HCT116 (cell line): ENCODE data around the gene NCAPD3. TPM values are rescaled to one million over a fixed set of nuclear protein-coding genes. Genes with fewer than 3 reads are reported as not detected.
A peak's percentile ranks its signal among the peaks of the same experiment; 100 is the strongest.

Experiments
- ATAC-seq: fragments of 200-7000 bp; cut with Tn5 transposase; 2 replicates; pipeline ENCODE4 v1.9.1; 2020; ENCODE audit warnings: mild to moderate bottlenecking, moderate library complexity
- BruUV-seq: library from RNA; stranded (reverse); fragments of 400-500 nt; replicated peaks from 2 replicates; lab custom pipeline; 2021; lab: Mats Ljungman, UMichigan
- CTCF ChIA-PET: fragments of 300-600 bp; sonication (Branson Sonifier 250); formaldehyde crosslinking; loops from one replicate; lab custom pipeline; 2021; ENCODE audit warnings: antibody characterized with exemption; lab: Charles Lee
- POLR2A ChIA-PET: fragments of 300-600, 350-600 bp; sonication (Branson Sonifier 250); formaldehyde crosslinking; loops from one replicate; lab custom pipeline; 2021; ENCODE audit warnings: antibody characterized with exemption; lab: Charles Lee
- RAD21 ChIA-PET, 2 experiments: fragments of 300-600 bp; sonication (Branson Sonifier 250); formaldehyde crosslinking; loops; one replicate each; lab custom pipeline; 2023; ENCODE audit warnings: low total read pairs in 2 of 2; ENCODE audit not compliant: uncharacterized antibody in 2 of 2, unreplicated experiment in 2 of 2, low non-redundant PET in 1 of 2; lab: Charles Lee
- DNase-seq: peaks from one replicate; pipeline ENCODE4 v3.0.0-alpha.2; 2010; ENCODE audit warnings: low read depth, low spot score
- H2AFZ ChIP-seq: fragments of 200-600 bp; shearing (Covaris generic), sonication (generic); 2 replicates; pipeline ENCODE4 v1.6.1; 2017; ENCODE audit warnings: low read depth, mixed run types, mixed read lengths, antibody characterized with exemption, low read length; ENCODE audit not compliant: poor library complexity, severe bottlenecking
- H3K27ac ChIP-seq: 2 replicates; pipeline ENCODE4 v1.5.1; 2012; ENCODE audit warnings: low read depth, low read length
- H3K27me3 ChIP-seq: fragments of 200-600 bp; sonication (generic); 2 replicates; pipeline ENCODE4 v1.6.1; 2016; ENCODE audit warnings: mixed run types, low read length, mixed read lengths; ENCODE audit not compliant: insufficient read depth
- H3K36me3 ChIP-seq, 2 experiments: fragments of 200-500 bp in 1 of 2; fragments of 200-600 bp in 1 of 2; sonication (Bioruptor generic) in 1 of 2; sonication (generic) in 1 of 2; 2 replicates each; pipeline versions ENCODE4 v1.5.1 to v1.6.1; 2014 to 2016; ENCODE audit warnings: low read length in 2 of 2, inconsistent platforms in 1 of 2, mixed read lengths in 1 of 2, mixed run types in 1 of 2; ENCODE audit not compliant: insufficient read depth in 2 of 2, control insufficient read depth in 1 of 2
- H3K4me1 ChIP-seq, 2 experiments: fragments of 200-600 bp in 1 of 2; sonication (generic) in 1 of 2; 2 replicates each; pipeline versions ENCODE4 v1.5.1 to v1.6.1; 2012 to 2017; ENCODE audit warnings: low read length in 2 of 2, inconsistent platforms in 1 of 2, mild to moderate bottlenecking in 1 of 2, mixed read lengths in 1 of 2, mixed run types in 1 of 2, moderate library complexity in 1 of 2; ENCODE audit not compliant: insufficient read depth in 2 of 2, control insufficient read depth in 1 of 2
- H3K4me2 ChIP-seq: fragments of 200-600 bp; sonication (generic); 2 replicates; pipeline ENCODE4 v1.6.1; 2017; ENCODE audit warnings: mixed run types, low read length, mixed read lengths
- H3K4me3 ChIP-seq, 2 experiments: fragments of 200-600 bp in 1 of 2; sonication (generic) in 1 of 2; replicated peaks in 1 of 2; 2 replicates each; pipeline ENCODE4 v1.5.1; 2011 to 2016; ENCODE audit warnings: low read length in 2 of 2, control low read depth in 1 of 2, low read depth in 1 of 2, mild to moderate bottlenecking in 1 of 2, mixed read lengths in 1 of 2, mixed run types in 1 of 2
- H3K79me2 ChIP-seq: fragments of 200-600 bp; sonication (generic); 2 replicates; pipeline ENCODE4 v1.6.1; 2017; ENCODE audit warnings: mild to moderate bottlenecking, mixed run types, low read length, moderate library complexity, mixed read lengths; ENCODE audit not compliant: insufficient read depth
- H3K9ac ChIP-seq: fragments of 200-600 bp; sonication (generic); 2 replicates; pipeline ENCODE4 v1.6.1; 2016; ENCODE audit warnings: low read length, mixed read lengths
- H3K9me2 ChIP-seq: fragments of 200-600 bp; sonication (generic), shearing (Covaris generic); 2 replicates; pipeline ENCODE4 v1.6.1; 2017; ENCODE audit warnings: mixed run types, mild to moderate bottlenecking, moderate library complexity; ENCODE audit not compliant: insufficient read depth
- H3K9me3 ChIP-seq, 2 experiments: fragments of 200-500 bp in 1 of 2; fragments of 200-600 bp in 1 of 2; sonication (Bioruptor generic) in 1 of 2; sonication (generic) in 1 of 2; 2 replicates each; pipeline ENCODE4 v1.6.1; 2014 to 2017; ENCODE audit warnings: low read length in 2 of 2, mixed read lengths in 2 of 2, inconsistent platforms in 1 of 2, low read depth in 1 of 2, mild to moderate bottlenecking in 1 of 2, mixed run types in 1 of 2, moderate library complexity in 1 of 2; ENCODE audit not compliant: control insufficient read depth in 1 of 2, insufficient read depth in 1 of 2
- H4K20me1 ChIP-seq: fragments of 200-600 bp; sonication (generic), shearing (Covaris generic); 2 replicates; pipeline ENCODE4 v1.6.1; 2017; ENCODE audit warnings: mixed run types, mild to moderate bottlenecking, moderate library complexity; ENCODE audit not compliant: insufficient read depth
- CEBPB ChIP-seq: IDR thresholded peaks from 2 replicates; pipeline ENCODE4 v1.6.1; 2012; ENCODE audit warnings: low read depth
- EZH2 ChIP-seq: fragments of 200-600 bp; sonication (generic); IDR thresholded peaks from 2 replicates; pipeline ENCODE4 v1.6.1; 2017; ENCODE audit warnings: antibody characterized with exemption, mixed run types
- EZH2phosphoT487 ChIP-seq: fragments of 200-600 bp; IDR thresholded peaks from 2 replicates; pipeline ENCODE4 v1.6.1; 2018; ENCODE audit warnings: antibody characterized with exemption, borderline replicate concordance
- FOSL1 ChIP-seq: IDR thresholded peaks from 2 replicates; pipeline ENCODE4 v1.6.1; 2012; ENCODE audit warnings: low read depth
- JUND ChIP-seq: IDR thresholded peaks from 2 replicates; pipeline ENCODE4 v1.6.1; 2012
- MAX ChIP-seq: IDR thresholded peaks from 2 replicates; pipeline ENCODE4 v1.6.1; 2012
- POLR2A ChIP-seq: IDR thresholded peaks from 2 replicates; pipeline ENCODE4 v1.7.0; 2011; ENCODE audit warnings: borderline replicate concordance; ENCODE audit not compliant: insufficient read depth, insufficient read length; ENCODE audit errors: extremely low read depth
- POLR2AphosphoS5 ChIP-seq: IDR thresholded peaks from 2 replicates; pipeline ENCODE4 v1.6.1; 2011; ENCODE audit warnings: mild to moderate bottlenecking, low read depth, low read length, moderate library complexity
- SIN3A ChIP-seq: IDR thresholded peaks from 2 replicates; pipeline ENCODE4 v1.6.1; 2012; ENCODE audit warnings: low read depth
- SRF ChIP-seq: IDR thresholded peaks from 2 replicates; pipeline ENCODE4 v1.6.1; 2012; ENCODE audit warnings: low read depth
- YY1 ChIP-seq: IDR thresholded peaks from 2 replicates; pipeline ENCODE4 v1.6.1; 2011; ENCODE audit warnings: low read length, low read depth, moderate library complexity, mild to moderate bottlenecking; ENCODE audit not compliant: insufficient replicate concordance; ENCODE audit errors: extremely low read depth
- intact Hi-C: fragments of 100-400 bp; cut with micrococcal nuclease; formaldehyde crosslinking; loops from 2 replicates; pipeline ENCODE4 v1.10.0; 2022
- total RNA-seq: library from RNA; stranded (reverse); gene quantifications from one replicate; pipeline ENCODE4 v1.2.1, GENCODE V29; 2021; ENCODE audit not compliant: unreplicated experiment

Gene NCAPD3
- total RNA-seq, 1 experiment from 2014 or later: 71.0 TPM

DNA sequence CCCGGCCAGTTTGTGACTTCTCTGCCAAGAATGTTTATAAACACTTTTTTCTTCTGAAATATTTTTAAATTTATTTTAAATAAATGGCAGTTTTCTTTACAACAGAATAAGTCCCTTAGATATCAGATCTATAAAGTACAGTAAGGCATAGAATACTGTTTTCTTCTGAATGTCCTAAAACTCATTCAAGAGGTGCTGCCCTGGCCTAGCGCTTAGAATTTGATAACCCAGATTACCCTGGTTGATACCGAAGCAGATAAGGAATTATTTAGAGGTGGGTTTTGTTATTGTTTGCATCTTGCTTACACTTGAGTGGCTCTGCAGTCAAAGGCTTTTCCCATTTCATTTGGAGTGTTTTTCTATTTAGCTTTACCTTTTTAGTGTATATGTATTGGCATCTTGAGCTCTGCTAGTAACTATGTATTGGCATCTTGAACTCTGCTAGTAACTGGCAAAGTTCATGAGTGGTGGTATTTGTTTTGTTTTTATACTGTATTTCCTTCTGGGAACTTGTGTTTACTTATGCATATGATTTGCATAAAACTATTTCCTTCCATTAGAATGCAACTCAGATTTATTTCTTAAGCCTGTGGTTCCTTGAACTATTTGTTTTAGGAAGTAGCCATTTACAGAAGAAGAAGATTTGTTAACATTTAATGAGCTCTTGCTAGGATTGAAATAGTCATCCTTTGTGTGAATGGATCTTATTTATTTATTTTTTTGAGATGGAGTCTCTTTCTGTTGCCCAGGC lies 30.8 kb upstream of the NCAPD3 start:
- ATAC-seq (no peak), DNase-seq (no peak)
- Histone ChIP-seq H3K79me2 (peaks cover 23% of the 10 kb centered on the region), H3K9me3 (no peaks in the 10 kb centered on the region), H3K4me1 (peaks cover 2 to 9% of the 10 kb centered on the region in 2 experiments; a peak in 2 of 4 replicates), H3K9ac (peak overlapping the region; percentile 74), H2AFZ (no peak overlapping the region), H3K36me3 (peaks cover 0 to 4% of the 10 kb centered on the region in 2 experiments; a peak in 1 of 4 replicates), H3K4me2 (peak overlapping the region; percentile 87), H3K27me3 (no peaks in the 10 kb centered on the region), H4K20me1 (no peaks in the 10 kb centered on the region), H3K27ac (no peak overlapping the region), H3K9me2 (no peaks in the 10 kb centered on the region), H3K4me3 (peak overlapping the region; percentile 73 to 79)
- intact Hi-C loops: loop anchor here (10.0 kb wide), 2 partner anchors 320 to 330 kb away; no protein-coding TSS in a partner anchor
- ChIA-PET RAD21 (no interaction called here), CTCF (no interaction called here), POLR2A (no interaction called here)
- TSS peak; percentile 47 for BruUV-seq
- TF ChIP-seq MAX: no peak
- TF ChIP-seq SIN3A: no peak
- no peak for TF ChIP-seq EZH2
- TF ChIP-seq YY1: no peak
- no peak for TF ChIP-seq FOSL1
- TF ChIP-seq CEBPB: no peak
- TF ChIP-seq JUND: no peak
- TF ChIP-seq SRF: no peak
- no peak for TF ChIP-seq POLR2A
- TF ChIP-seq EZH2phosphoT487: no peak
- TF ChIP-seq POLR2AphosphoS5: no peak
